ENCODE data around the gene CACTIN. TPM values are rescaled to one million over a fixed set of nuclear protein-coding genes. Genes with fewer than 3 reads are reported as not detected.
"Not testable (repeated sequence)": the region's sequence is repeated elsewhere in the genome, so short reads cannot be mapped to it uniquely, and the experiment has no call there.

The CACTIN gene
- total RNA-seq, result 13.5 TPM
- long read RNA-seq, transcript CACTIN-203 (10 exons, 3,612 nt), result major isoform, 9 of 22 reads
- long read RNA-seq, partial matches to known transcripts, result 4 of 22 reads
- long read RNA-seq, other reads (novel, unspliced or antisense), result 9 of 22 reads

DNA sequence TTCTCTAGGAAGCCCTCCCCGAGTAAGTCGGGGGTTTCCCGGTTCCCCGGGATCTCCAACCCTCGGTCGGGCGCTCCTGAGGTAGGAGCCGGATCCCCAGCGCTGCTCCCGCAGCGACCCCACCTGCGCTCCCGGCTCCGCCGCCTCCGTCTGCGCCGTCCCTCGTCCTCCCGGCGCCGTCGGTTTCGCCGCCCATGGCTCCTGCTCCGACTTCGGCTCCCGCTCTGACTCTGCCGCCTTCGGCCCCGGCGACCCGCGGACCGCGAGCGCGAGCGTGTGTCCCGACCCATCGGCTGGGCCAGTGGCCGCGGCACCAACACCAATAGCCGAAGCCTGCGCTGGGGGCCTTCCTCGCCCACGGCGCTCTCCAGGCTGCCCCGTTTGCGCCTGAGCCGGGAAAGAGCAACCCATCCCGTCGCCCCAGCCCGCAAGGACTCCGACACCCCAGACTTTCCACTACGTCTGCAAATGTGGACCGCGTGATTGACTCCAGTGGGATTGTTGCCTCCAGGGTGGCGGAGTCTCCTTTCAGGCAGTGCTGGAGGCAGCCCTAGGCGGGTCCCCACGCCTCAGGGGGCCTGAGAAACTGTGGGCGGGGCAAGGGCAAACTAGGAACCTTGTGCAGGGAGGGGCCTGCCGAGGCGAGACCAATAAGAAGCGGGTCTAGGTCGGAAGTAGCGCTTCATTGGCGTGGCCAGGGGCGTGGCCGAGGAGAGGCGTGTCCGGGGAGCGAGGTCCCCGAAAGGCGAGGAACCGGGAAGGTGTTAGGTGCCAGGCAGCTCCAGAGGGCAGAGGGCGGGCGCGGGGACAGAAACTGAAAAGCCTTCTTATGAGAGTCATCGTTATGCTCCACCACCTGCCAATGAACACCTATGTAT is at the start of gene CACTIN:
CACTIN (minus strand) TSS at position 318 of the 878 bp plus-strand sequence; CDS start at position 290, 28 bp downstream.
- DNase-seq, result peak; percentile 99
- ATAC-seq, result peak; percentile 98
- intact Hi-C loops (cut with micrococcal nuclease), result no loop called here

DNA sequence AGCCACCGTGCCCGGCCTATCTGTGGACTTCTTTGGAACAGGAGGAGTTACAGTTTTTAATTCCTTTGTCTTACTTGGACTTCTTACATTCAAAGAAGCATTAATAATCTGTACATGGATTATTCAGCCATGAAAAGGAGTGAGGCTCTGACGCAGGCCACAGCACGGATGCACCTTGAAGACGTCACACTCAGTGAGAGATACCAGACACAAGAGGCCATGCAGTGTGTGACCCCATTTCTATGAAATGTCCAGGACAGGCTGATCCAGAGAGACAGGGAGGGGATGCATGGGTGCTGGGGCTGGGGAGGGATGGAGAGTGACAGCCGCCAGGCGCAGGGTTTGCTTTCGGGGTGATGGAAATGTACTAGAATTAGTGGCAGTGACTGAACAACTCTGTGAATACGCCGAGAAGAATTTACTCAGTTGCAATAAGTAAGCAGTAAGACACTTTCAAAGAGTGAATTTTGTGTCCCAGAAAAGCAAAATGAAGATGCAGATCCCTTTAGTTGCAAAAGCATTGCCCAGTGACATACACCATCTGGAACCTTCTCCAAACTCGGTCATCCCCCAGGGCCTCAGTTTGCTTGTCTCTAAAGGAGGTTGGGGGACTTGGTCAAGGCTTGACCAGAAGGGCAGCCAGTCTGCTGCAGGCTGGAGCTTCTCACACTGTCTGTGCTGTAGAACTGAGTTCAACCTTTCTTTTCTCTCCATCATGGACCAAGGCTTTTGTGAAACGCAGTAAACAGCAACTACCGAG is 48.4 kb upstream of the CACTIN start:
- DNase-seq (no peak), ATAC-seq (no peak)
- intact Hi-C loops (cut with micrococcal nuclease), result no loop called here

DNA sequence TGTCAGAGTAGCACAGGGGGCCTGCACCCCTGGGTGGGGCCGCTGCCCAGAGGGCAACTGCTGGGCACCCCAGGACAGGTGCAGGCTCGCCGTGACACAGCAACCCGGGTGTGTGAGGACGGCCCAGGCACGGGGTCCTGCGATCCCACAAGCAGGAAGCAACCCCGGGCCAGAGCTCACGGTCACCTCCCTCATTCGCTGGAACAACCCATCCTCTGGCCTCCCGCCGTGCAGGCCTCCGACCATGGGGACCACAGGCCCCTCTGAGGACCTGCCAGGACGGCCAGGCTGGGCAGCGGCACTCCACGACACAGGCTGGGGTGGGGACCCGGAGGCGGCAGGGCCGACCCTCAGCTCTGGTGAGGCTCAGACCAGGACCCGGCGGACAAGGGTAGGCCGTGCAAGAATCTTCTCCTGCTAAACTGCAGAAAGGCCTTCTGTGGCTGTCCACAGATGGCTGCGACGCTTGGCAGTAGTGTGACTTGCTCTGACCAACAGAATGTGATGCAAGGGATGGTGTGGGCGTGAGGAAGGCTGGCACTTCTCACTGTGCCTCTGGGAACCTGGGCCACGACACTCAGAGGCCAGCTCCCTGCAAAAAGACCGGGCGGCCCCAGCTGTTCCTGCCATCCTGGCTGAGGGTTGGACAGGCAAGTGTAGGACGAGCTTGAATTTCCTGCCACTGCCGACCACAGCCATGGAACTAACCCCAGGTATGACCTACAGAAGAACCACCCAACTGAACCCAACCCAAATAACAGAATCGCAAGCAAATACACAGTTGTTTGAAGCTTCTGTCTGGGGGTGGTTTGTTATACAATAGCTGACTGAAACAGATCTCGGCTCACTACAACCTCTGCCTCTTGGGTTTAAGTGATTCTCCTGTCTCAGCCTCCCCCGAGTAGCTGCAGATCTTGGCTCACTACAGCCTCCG is 47.2 kb upstream of the CACTIN start:
- intact Hi-C loops (cut with micrococcal nuclease), result no loop called here
- DNase-seq, result no peak
- ATAC-seq, result no peak

DNA sequence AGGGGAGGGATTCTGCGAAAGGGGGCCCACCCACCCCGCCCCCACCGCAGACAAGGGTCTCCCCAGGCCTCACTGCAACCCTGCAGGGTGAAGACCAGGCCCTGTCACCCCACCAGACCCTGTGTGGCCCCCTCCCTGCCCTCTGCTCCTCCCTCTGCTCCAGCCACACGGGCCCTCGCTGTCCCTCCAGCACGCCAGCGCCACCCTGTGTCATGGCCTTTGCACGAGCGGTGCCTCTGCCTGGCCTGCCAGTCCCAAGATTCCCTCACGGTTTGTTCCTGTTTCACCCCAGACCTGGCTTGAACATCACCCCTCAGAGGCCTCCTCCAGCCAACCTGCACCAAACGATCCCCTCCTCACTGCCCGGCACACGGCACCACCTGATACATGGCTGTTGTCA is 46.4 kb upstream of the CACTIN start:
- DNase-seq, result no peak
- no peak for ATAC-seq
- intact Hi-C loops (cut with micrococcal nuclease), result no loop called here

DNA sequence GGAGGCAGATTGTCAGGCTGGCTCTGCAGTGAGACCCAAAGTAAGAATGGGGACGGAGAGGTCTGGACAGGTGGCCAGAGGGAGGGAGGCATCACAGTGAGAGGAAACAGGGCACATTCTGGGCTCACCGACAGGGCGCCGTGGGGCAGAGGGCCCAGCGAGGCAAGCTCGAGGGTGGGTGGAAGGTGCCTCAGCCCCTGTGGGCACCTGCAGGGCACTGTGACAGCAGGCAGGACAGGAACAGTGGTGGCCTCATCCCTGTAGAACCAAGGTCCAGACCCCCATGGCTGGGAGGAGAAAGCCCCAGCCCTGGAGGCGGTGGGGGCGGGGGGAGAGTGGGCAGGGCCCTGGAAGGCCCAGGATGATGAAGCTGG is 46.0 kb upstream of the CACTIN start:
- intact Hi-C loops (cut with micrococcal nuclease), result no loop called here
- DNase-seq, result no peak
- ATAC-seq, result no peak

DNA sequence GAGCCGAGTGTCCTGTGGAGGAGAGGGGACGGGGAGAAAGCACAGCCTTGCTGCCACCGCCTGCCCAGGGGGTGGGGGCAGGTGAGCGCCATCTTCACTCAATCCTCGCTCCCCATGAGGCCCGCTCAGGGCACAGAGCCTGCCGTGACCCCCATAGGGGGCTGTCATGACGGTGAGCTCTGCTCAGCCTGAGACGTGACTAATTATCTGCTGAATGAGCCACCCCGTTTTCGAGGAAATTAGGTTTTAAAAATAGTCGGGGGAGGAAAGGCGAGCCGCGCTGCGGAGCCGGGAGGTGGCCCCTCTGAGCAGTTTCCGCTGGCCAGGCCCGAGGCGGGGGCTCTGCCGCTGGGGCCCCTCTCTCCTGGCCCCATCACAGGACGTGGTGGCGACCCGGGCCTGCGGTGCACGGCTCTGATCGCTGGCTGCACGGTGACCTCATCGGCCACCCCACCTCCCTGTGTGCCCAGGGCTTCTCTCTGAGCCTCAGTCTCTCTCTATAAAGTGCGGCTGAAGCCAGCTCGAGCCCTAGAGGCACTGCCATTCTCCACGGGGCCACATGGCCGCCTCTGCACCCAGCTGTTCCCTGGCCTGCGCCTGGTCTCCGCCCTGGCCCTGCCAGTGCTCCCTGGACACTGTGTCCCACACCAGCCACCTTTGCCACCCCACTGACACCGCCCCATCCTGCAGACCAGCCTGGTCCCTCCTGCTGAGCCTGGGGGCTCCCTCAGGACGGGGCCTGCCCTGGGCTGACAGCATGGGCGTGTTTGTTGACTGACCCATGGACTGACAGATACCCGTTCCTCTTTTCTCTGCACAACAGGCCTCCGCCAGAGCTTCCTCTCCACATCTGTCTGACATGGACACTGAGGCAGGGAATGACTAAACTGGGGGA is 45.3 kb upstream of the CACTIN start:
- intact Hi-C loops (cut with micrococcal nuclease), result no loop called here
- no peak for DNase-seq
- ATAC-seq, result peak; percentile 2

DNA sequence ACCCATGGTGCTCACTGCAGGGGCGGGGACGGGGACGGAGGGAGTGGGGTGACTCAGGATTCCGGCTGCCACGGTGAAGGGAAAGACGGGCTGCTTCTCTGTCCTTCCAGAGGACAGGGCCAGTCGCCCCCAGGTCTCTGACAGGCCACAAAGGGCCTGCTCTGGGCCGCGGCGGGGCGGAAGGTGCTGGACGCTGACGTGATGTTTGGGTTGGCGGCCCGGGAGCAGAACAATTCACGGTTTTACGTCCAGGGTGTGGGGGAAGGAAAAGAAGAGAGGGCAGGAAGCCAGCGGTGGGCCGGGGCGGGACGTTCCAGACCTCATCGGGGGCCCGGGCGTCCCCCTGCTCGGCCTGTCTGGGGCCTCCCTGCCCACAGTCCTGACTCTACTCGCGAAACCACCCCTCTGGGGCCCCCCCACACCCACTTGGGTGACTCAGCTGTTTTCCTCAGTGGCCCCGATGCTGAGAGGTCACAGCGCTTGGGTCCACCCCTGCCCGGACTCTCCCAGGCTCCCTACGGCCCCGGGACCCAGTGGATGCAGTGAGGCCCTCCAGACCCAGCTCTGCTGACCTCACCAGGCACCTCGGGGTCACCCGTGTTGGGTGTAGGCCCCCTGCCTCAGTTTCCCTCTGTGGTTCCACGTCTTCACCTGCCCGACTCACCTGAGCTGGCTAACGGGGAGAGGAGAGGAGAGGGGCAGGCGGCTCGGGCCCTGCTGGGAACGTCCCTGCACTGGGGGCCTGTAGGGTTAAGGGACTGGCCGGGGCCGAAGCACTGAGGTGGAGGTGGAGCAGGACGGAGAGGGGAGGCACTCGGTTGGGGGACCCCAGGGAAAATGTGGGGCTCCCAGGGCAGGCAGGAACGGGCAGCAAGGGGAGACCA is 44.4 kb upstream of the CACTIN start:
- peak; percentile 74 for ATAC-seq
- peak; percentile 87 for DNase-seq
- intact Hi-C loops (cut with micrococcal nuclease), result no loop called here

DNA sequence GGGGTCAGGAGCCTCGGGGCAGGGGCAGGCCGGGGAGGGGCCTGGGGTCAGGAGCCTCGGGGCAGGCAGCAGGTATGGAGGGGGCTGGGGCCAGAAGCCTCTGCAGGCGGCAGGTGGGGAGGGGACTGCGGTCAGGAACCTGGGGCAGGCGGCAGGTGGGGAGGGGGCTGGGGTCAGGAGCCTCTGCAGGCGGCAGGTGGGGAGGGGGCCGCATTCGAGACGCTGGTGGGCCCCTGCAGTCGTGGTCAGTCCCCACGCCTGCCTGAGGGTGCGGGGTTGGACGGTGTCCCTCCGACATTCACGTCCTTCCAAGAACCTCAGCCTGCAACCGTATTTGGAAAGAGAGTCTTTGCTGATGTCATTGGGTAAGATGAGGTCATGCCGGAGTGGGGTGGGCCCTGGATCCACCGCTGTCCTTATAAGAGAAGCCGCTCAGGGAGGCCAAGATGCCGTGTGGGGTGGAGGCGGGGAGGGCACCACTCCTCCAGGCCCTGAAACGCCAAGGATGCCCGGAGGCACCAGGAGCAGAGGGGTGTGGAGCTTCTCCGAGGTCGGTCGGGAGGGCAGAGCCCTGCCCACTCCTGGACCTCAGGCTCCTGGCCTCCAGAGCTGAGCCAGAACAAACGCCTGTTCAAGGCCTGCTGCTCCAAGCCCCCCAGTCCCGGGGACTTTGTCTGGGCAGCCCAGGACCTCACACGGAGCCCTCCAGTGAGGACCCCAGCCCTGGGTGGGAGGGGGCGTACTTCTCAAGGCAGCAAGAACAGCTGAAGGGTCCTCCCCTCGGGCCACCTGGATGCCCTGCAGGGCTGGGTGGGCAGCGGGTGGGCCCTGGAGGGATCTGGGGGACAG is 43.6 kb upstream of the CACTIN start:
- DNase-seq (peak; percentile 83), ATAC-seq (peak; percentile 80)
- intact Hi-C loops (cut with micrococcal nuclease), result no loop called here

DNA sequence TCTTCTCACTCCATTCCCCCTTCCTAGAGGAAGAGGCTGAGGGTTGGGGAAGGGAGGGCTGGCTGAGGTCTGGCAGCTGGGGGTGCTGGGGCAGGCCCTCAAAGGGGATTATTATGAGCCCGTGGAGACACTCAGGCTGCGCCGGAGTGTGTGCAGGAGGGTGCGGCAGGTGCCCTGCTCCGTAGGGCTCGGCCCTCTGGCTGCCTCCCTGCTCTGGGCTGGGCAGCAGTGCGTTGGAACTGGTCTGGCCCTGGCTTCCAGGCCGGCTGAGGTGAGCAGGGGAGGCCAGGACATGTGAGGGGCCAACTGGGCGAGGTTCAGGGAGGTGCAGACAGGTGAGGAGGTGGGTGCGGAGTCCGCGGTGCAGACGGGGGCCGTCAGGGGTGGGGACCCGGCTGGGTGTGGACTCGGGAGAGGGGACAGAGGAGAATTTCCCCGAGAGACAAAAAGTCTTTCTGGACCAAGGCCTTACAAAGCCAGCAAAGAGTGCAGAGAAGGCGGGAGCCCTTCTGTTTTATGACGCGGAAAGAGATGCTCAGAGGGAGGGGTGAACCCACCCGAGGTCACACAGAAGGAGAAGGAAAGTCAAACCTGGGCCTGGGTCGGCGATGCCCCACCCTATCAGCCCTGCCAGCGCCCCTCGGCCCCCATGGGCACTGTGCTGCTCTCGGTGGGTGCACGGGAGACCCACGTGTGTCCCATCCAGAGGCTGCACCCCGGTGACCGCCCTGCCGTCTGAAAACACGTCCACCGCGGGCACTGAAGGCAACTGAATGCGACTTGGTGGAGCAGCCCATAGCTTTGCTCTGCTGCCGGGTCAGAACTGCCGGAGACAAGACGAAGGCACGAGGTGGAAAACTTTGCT is 42.7 kb upstream of the CACTIN start:
- ATAC-seq (no peak), DNase-seq (no peak)
- intact Hi-C loops (cut with micrococcal nuclease), result no loop called here

DNA sequence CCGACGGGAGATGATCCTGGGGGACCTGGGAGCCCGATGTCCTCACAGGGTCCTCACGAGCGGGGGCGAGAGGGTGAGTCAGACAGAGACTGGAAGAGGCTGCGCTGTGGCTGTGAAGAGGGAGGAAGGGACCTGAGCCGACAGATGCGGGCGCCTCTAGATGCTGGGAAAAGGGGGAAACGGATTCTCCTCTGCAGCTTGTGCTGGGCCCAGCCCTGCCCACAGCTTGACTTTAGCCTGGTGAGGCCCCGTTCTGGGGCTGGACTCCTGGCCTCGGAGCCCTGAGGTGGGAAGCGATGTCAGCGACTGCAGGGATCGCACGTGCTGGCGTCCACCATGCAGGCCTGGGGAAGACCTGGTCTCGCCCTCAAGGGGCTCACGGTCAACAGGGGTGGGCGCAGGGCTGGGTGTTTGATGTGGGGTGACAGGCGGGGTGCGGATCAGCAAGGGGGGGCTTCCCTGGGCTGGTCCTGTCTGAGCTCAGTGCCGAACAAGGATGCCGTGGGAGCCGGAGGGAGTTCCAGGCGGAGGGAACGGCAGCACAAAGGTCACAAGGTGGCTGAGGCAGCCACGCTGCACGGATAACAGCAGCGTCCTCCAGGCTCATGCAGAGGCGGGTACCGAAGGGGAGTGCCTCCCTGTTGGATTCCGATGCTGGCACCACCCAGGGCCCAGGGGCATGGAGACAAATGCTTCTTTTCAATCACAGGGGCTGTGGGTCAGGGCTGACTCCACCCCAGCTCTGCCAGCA is 41.9 kb upstream of the CACTIN start:
- ATAC-seq (no peak), DNase-seq (no peak)
- intact Hi-C loops (cut with micrococcal nuclease), result no loop called here

DNA sequence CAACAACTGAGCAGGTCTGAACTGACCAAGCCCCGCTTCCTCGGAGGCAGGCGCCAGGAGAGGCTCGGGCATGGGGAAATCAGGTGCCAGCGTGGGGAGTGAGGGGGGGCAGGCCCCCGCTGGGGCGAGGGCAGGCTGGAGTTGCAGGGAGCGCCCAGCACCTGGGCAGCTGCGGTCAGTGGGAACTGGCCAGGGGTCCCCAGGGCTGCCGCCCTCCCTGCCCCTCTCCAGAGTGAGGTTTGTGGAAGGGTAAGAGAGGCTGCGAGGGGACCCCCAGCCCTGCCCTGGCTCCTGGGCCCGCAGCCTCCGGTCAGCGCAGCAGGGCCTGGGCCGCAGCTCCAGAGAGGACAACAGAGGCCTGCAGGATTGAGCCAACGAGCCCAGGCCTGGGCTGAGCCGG is 41.2 kb upstream of the CACTIN start:
- no peak for DNase-seq
- no peak for ATAC-seq
- intact Hi-C loops (cut with micrococcal nuclease), result no loop called here

DNA sequence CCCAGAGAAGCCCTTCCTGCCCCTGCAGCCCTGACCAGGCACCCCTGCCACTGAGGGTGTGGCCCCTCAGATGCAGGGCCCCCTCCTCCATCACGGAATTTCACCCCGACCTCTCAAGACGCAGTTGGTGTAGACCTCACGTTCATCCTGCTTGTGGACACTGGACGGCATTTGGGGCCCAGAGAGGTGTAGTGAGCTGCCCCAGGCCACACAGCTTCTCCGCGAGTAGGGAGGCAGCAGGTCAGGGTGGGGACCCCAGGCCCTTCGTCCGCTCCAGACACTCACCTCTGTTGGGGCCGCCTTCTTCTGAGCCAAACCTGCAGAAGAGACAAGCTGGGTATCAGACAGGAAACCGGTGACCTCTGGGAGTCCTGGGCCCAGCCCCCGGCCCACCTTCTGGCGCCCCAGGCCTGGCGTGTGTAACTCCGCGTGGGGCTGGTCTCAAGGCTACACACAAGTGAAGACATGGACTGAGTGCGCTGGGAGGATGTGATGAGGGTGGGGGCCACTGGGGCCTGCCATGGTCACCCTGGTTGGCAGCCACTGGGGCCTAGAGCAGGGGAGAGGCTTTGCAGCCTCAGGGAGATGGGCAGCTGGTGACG is 40.5 kb upstream of the CACTIN start:
- no peak for ATAC-seq
- DNase-seq, result no peak
- intact Hi-C loops (cut with micrococcal nuclease), result no loop called here

DNA sequence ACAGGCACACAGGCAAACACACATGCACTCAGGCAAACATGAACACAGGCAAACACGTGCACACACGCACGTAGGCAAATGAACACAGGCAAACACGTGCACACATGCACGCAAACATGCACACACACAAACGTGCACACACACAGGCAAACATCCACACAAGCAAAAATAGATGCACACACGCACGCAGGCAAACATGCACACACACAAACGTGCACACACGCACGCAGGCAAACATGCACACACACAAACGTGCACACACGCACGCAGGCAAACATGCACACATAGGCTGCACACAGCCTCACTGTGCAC is 39.9 kb upstream of the CACTIN start:
- ATAC-seq; DNase-seq; intact Hi-C loops (cut with micrococcal nuclease): not testable (repeated sequence)

DNA sequence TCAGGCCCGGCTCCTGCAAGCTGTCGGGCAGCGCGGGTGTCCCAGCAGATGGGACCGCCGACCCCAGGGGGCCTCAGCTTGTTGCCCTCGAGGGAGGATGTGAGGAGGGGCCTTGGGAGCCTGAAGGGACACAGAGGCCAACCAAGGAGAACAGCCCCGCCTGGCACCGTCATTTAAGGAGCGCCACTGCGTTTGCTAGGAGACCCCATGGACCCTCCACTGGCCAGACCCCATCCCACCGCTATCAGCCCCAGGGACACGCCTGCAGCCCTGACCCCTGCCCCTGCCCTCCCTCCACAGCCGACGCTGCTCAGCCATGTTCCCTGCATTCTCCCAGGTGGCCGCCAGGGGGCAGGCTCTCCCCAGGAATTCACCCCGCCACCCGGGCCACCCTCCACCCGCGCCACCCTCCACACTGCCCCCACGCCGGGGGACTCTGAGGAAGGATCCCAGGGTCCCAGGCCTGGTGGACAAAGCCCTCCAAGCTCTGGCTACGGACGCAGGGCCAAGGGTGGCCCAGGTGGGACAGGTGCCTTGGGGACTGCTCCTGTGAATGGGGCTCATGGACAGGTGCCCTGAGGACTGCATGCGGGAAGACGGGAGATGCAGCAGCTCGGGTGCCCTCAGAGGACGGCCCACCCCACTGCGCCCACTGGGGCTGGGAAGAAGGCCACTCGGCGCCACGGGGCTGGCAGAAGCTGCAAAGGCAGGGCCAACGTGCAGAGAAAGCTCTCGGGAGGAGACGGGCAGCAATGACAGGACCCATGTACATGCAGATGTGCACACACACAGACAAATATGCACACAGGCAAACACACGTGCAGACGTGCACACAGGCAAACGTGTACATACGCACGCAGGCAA is 39.3 kb upstream of the CACTIN start:
- DNase-seq, result peak; percentile 83
- intact Hi-C loops (cut with micrococcal nuclease), result no loop called here
- peak; percentile 51 for ATAC-seq

Data from left ventricle myocardium superior (tissue), 1 donor.